HT-29 (cell line): ENCODE measurements around the gene CCDC137. TPM values are rescaled to one million over a fixed set of nuclear protein-coding genes. Genes with fewer than 3 reads are reported as not detected.

Experiments
- DNase-seq: peaks from one replicate; pipeline ENCODE4 v3.0.0-alpha.2; 2015; ENCODE audit warnings: low spot score
- total RNA-seq: library from RNA; depleted of rRNA; stranded (reverse); fragments of >200 nt; shearing (Covaris generic); gene quantifications from 2 replicates; pipeline ENCODE4 v1.2.3, GENCODE V29; 2014

CCDC137 gene
- total RNA-seq, 1 experiment from 2014 or later: 33.8 TPM

GRCh38 chr17:81701288-81702071, 34.9 kb downstream of the CCDC137 start:
- DNase-seq: peak; percentile 19

GRCh38 chr17:81702934-81703746, 36.6 kb downstream of the CCDC137 start, which contains the start of gene MRPL12:
MRPL12 (plus strand) TSS chr17:81703367; CDS start chr17:81703502, 135 bp downstream.
- peak; percentile 96 for DNase-seq

- DNase-seq: no peak
These were observed 37.5 kb downstream of the CCDC137 start for GRCh38 chr17:81703747-81704654.

- DNase-seq: no peak
These were observed 39.1 kb downstream of the CCDC137 start for GRCh38 chr17:81705518-81706231.

GRCh38 chr17:81706232-81706611, 39.7 kb downstream of the CCDC137 start:
- DNase-seq: no peak

GRCh38 chr17:81706757-81707624, 40.5 kb downstream of the CCDC137 start:
- no peak for DNase-seq

- no peak for DNase-seq
These were observed 41.4 kb downstream of the CCDC137 start for GRCh38 chr17:81707725-81708646.

GRCh38 chr17:81708739-81709185, 42.2 kb downstream of the CCDC137 start:
- DNase-seq: no peak

- peak; percentile 49 for DNase-seq
These were observed 44.2 kb downstream of the CCDC137 start for GRCh38 chr17:81710514-81711308.

GRCh38 chr17:81711814-81712467, 45.4 kb downstream of the CCDC137 start, which contains the start of gene SLC25A10:
SLC25A10 (plus strand) TSS chr17:81712284; CDS start chr17:81712427, 143 bp downstream.
- DNase-seq: peak; percentile 90

- peak; percentile 75 for DNase-seq
These were observed 46.0 kb downstream of the CCDC137 start for GRCh38 chr17:81712468-81713003.

- peak; percentile 54 for DNase-seq
These were observed 46.5 kb downstream of the CCDC137 start for GRCh38 chr17:81713004-81713555.

GRCh38 chr17:81713556-81714411, 47.2 kb downstream of the CCDC137 start:
- peak; percentile 64 for DNase-seq

GRCh38 chr17:81714412-81715106, 48.0 kb downstream of the CCDC137 start:
- DNase-seq: no peak
